ENCODE data around the gene JPT2.

DNA sequence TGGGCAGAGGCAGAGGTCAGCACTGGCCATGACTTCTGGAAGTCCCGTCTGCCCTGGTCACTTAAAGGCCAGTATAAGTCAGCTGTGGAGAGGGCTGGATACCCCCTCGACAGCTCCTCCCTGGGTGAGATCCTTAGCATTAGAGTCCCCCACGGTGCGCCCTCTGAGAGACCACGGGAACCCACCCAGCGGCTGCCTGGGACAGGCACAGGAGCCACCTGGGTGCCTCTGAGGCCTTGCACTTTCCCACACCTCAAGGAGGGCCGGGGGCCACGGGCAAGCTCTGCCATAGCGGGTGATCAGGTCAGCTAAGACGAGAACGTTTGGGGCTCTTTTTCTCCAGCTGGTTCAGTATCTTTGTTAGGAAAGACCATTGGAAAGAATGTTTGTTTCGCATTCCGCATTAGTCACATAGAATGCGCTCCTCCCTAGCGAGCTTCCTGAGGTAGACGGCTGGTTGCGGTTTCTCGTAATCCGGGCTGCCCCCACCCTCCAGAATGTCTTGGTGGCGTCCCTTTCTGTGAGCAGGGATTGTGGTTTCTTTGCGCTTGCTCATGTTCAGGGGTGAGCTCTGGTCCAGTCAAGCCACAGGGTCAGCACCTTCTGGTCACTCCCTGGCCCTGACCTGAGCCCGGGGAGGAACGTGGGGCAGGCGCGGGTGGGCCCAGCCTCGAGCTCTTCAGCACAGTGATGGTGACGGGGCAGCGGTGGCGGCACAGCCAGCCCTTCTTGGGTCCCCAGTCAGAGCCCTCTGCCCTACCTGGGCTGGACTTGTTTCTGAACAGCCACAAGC is 68.0 kb downstream of the JPT2 start:
- TF ChIP-seq POLR2A (IDR thresholded peaks at IDR 0.05; ENCODE audit: low read depth) (no peak), POLR2AphosphoS5 (IDR thresholded peaks at IDR 0.05) (no peak), EP300 (IDR thresholded peaks at IDR 0.05) (no peak)

All from esophagus muscularis mucosa (tissue), 3 donors.